Eye (tissue), 1 donor: ENCODE measurements around the gene PXMP2.
"Not testable (repeated sequence)": the region's sequence is repeated elsewhere in the genome, so short reads cannot be mapped to it uniquely, and the experiment has no call there.

Source experiments
- DNase-seq: peaks from one replicate; pipeline ENCODE4 v3.0.0-alpha.2; 2015

The PXMP2 gene

GRCh38 chr12:132660996-132661395, 26.4 kb upstream of the PXMP2 start:
- no peak for DNase-seq

GRCh38 chr12:132661972-132662371, 25.4 kb upstream of the PXMP2 start:
- no peak for DNase-seq

- DNase-seq: no peak
These were observed 24.3 kb upstream of the PXMP2 start for GRCh38 chr12:132662901-132663755.

GRCh38 chr12:132664206-132665148, 22.9 kb upstream of the PXMP2 start:
- DNase-seq: no peak

- no peak for DNase-seq
These were observed 22.3 kb upstream of the PXMP2 start for GRCh38 chr12:132665149-132665491.

- no peak for DNase-seq
These were observed 21.6 kb upstream of the PXMP2 start for GRCh38 chr12:132665794-132666193.

GRCh38 chr12:132668191-132669088, 18.9 kb upstream of the PXMP2 start:
- DNase-seq: no peak

- no peak for DNase-seq
These were observed 18.1 kb upstream of the PXMP2 start for GRCh38 chr12:132669166-132669879.

GRCh38 chr12:132672116-132672515, 15.3 kb upstream of the PXMP2 start:
- DNase-seq: no peak

GRCh38 chr12:132672678-132673077, 14.7 kb upstream of the PXMP2 start:
- no peak for DNase-seq

- DNase-seq: no peak
These were observed 13.9 kb upstream of the PXMP2 start for GRCh38 chr12:132673288-132674179.

GRCh38 chr12:132674561-132674960, 12.8 kb upstream of the PXMP2 start:
- DNase-seq: no peak

GRCh38 chr12:132675757-132676432, 11.5 kb upstream of the PXMP2 start:
- no peak for DNase-seq

- DNase-seq: no peak
These were observed 9.9 kb upstream of the PXMP2 start for GRCh38 chr12:132677492-132677891.

- no peak for DNase-seq
These were observed 2.0 kb upstream of the PXMP2 start for GRCh38 chr12:132685400-132685799.

- no peak for DNase-seq
These were observed 569 bp upstream of the PXMP2 start for GRCh38 chr12:132686825-132687210.

- no peak for DNase-seq
These were observed 1.8 kb downstream of the PXMP2 start for GRCh38 chr12:132689227-132689626.

- DNase-seq: no peak
These were observed 2.7 kb downstream of the PXMP2 start for GRCh38 chr12:132690112-132690511.

GRCh38 chr12:132692030-132692429, 4.6 kb downstream of the PXMP2 start:
- not testable (repeated sequence) for DNase-seq

GRCh38 chr12:132694888-132695287, 7.5 kb downstream of the PXMP2 start:
- not testable (repeated sequence) for DNase-seq
